ENCODE data around the gene ETS1. TPM values are rescaled to one million over a fixed set of nuclear protein-coding genes. Genes with fewer than 3 reads are reported as not detected.

ETS1 gene
- total and polyA plus RNA-seq, 8 donors, result 70.2 to 139 (median 128) TPM

GRCh38 chr11:128619540-128620308 lies 32.4 kb upstream of the ETS1 start:
- intact Hi-C loops (cut with DNase I), result loop anchor here in 1 of 2 donors (10.0 kb wide), 1 partner anchor 325 kb away; no protein-coding TSS in a partner anchor
- Histone ChIP-seq H3K27me3 (no peaks in the 10 kb centered on the region), H3K36me3 (no peaks in the 10 kb centered on the region), H3K27ac (no peak overlapping the region), H3K4me3 (no peak overlapping the region), H3K9me3 (no peaks in the 10 kb centered on the region), H3K4me1 (peaks cover 0 to 24% of the 10 kb centered on the region in 2 donors)
- no peak for ATAC-seq
- no peak for DNase-seq
- TF ChIP-seq CTCF (IDR thresholded peaks at IDR 0.05), result no peak

DNA sequence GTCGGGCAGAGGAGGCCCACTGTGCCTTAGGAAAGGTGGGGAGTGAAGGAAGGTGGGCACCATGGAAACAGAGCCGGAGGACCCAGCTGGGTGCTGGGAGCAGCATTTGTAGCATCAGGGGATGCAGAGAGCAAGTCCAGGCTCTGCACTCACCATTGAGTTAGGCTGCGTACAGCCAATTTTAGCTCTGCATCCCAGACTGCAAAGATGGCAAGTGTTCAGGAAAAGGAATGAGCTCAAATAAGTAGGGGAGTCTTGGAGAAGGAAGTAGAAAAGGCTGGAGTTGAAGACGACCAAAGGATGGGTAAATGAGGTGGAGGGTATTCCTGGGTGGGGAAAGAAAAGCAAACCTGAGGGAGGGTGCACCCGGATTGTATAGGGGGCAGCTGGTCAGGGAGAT lies 31.6 kb upstream of the ETS1 start:
- ATAC-seq, result no peak
- Histone ChIP-seq H3K4me3 (no peak overlapping the region), H3K27me3 (no peaks in the 10 kb centered on the region), H3K9me3 (no peaks in the 10 kb centered on the region), H3K36me3 (no peaks in the 10 kb centered on the region), H3K4me1 (peaks cover 0 to 17% of the 10 kb centered on the region in 2 donors), H3K27ac (no peak overlapping the region)
- intact Hi-C loops (cut with DNase I), result no loop called here
- no peak for DNase-seq
- no peak for TF ChIP-seq CTCF (IDR thresholded peaks at IDR 0.05)

DNA sequence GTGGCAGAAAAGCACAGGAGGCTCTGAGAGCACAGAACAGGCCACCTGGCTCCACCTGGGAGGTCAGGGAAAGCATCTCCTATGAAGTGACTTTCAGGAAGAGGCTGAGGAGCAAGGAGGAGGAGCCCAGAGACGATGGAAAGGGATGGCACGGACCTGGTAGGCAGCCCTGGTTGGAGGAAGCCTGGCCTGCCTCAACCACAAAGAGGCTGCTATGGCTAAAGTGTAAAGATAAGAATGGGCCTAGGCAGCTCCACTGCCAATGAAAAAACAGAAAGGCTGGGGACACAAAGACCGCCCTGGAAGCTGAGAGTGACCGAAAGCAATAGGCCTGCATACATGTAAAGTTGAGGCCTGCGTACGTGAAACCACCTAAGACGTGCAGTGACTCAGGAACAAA lies 31.2 kb upstream of the ETS1 start:
- ATAC-seq (no peak), DNase-seq (no peak)
- no peaks in the 10 kb centered on the region for H3K36me3 ChIP-seq
- no peaks in the 10 kb centered on the region for H3K27me3 ChIP-seq
- peaks cover 0 to 16% of the 10 kb centered on the region in 2 donors for H3K4me1 ChIP-seq
- no peak for TF ChIP-seq CTCF (IDR thresholded peaks at IDR 0.05)
- H3K9me3 ChIP-seq, result no peaks in the 10 kb centered on the region
- intact Hi-C loops (cut with DNase I), result no loop called here
- H3K27ac ChIP-seq, result no peak overlapping the region
- no peak overlapping the region for H3K4me3 ChIP-seq

DNA sequence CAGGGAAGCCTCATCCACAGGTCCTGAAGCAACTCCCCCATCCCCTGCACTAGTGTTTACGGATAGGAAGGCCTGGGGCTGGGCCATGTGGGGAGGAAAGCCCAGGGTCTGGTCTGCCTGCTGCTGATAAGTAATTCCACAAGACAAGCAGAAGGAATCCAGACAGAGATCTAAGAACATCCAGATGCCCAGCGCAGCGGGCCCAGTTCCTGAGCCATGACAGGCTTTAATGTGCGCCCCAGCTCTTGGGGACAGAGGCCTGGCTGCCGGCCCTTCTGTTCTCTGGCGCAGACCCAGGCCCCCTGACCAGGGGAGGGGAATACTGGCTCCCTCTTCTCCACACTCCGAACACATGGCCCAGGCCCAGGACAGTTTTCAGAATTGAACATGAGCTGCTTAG lies 28.8 kb upstream of the ETS1 start:
- no peak overlapping the region for H3K4me3 ChIP-seq
- no peaks in the 10 kb centered on the region for H3K36me3 ChIP-seq
- DNase-seq, result peak in 2 of 4 donors; percentile 59 to 76
- H3K27ac ChIP-seq, result no peak overlapping the region
- H3K9me3 ChIP-seq, result no peaks in the 10 kb centered on the region
- no peak for ATAC-seq
- peaks cover 0 to 23% of the 10 kb centered on the region in 2 donors for H3K4me1 ChIP-seq
- intact Hi-C loops (cut with DNase I), result no loop called here
- no peaks in the 10 kb centered on the region for H3K27me3 ChIP-seq
- TF ChIP-seq CTCF (IDR thresholded peaks at IDR 0.05), result no peak

DNA sequence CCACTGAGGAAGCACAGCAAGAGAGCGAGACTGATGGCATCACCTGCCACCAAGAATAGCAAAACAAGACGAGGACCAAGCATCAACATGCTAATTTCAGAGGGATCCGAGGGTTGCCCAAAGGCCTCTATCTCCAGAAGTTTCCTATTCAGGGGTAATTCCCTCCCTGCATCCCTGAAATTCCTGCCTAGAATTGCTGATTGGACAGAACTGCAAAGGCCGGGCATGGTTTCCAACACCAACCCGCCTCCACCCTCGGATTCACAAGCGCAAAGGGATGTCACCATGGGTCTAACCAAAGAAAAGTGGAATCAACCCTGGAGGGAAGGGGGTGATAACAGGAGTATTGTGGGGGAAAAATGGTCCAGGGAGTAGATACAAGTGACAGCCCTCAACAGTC lies 28.3 kb upstream of the ETS1 start:
- Histone ChIP-seq H3K4me3 (no peak overlapping the region), H3K27ac (no peak overlapping the region), H3K36me3 (no peaks in the 10 kb centered on the region), H3K9me3 (no peaks in the 10 kb centered on the region), H3K27me3 (no peaks in the 10 kb centered on the region), H3K4me1 (peaks cover 0 to 28% of the 10 kb centered on the region in 2 donors)
- no peak for DNase-seq
- no peak for ATAC-seq
- intact Hi-C loops (cut with DNase I), result no loop called here
- no peak for TF ChIP-seq CTCF (IDR thresholded peaks at IDR 0.05)
